Posterior cingulate gyrus (tissue), 11 donors: ENCODE results near the gene ASTN2.

Source experiments
- DNase-seq, 10 donors: peaks; one replicate each; pipeline versions ENCODE4 v3.0.0 to v3.0.0-alpha.2; 2020 to 2021; ENCODE audit warnings: mixed read lengths in 3 of 10
- intact Hi-C: fragments of 100-400 bp; cut with DNase I; formaldehyde crosslinking; loops from one replicate; pipeline ENCODE4 v1.15.1; 2023

ASTN2 gene

DNA sequence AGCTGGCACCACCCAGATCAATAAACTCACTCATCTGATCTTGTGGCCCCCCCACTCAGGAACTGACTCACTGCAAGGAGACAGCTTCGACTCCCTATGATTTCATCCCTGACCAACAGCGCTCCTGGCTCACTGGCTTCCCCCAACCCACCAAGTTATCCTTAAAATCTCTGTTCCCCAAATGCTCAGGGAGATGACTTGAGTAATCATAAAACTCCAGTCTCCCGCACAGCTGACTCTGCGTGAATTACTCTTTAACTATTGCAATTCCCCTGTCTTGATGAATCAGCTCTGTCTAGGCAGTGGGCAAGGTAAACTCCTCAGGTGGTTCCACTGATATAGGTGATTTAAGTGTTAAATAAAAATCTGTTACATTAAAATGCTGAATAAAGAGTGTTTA lies 729.7 kb downstream of the ASTN2 start:
- DNase-seq: no peak
- intact Hi-C loops: no loop called here

- no peak for DNase-seq
- intact Hi-C loops: no loop called here
Measured at GRCh38 chr9:116683535-116683934, 731.3 kb downstream of the ASTN2 start.

DNA sequence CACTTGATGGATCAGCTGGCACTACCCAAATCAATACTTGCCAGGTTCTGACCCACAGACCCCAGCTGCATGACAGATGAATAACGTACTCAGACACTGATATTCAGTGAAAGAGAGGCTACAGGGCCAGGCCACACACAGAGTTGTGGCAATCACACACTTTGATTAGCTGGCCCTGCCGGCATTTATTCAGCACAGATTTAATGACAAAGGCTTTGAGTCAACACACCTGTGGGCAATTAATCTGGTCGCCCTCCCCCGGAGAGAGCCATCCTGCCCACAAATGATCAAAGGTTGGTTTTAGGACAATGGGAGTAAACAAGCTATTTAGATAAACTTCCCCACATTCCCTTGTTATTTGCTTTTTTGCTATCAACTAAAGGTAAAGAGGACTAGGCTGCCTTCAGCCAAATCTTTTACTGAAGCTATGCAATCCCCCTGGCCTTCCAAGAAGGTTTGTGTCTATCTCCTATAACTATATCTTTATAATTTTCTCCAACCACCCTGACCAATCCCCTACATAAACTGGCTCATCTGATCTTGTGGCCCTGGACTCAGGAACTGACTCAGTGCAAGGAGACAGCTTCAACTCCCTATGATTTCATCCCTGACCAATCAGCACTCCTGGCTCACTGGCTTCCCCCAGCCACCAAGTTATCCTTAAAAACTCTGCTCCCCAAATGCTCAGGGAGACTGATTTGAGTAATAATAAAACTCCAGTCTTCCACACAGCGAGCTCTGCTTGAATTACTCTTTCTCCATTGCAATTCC lies 740.5 kb downstream of the ASTN2 start:
- intact Hi-C loops: no loop called here
- no peak for DNase-seq

DNA sequence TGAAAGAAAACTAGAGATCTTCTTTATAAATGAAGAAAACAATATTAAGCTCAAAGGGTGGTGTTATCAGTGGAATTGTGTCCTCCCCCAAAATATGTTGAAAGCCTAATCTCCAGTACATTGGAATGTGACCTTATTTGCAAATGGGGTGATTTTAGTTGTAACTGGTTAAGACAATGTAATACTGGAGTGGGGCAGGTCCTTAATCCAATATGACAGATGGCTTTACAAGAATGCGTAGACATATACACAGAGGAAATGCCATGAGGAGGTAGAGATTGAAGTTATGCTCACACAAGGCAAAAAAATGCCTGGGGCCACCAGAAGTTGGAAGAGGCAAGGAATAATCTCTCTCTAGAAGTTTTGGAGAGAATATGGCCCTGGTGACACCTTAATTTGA lies 741.5 kb downstream of the ASTN2 start:
- intact Hi-C loops: no loop called here
- no peak for DNase-seq

- intact Hi-C loops: no loop called here
- DNase-seq: no peak
Measured at GRCh38 chr9:116671605-116672004, 743.3 kb downstream of the ASTN2 start.

- no peak for DNase-seq
- intact Hi-C loops: no loop called here
Measured at GRCh38 chr9:116668970-116669695, 745.7 kb downstream of the ASTN2 start.

DNA sequence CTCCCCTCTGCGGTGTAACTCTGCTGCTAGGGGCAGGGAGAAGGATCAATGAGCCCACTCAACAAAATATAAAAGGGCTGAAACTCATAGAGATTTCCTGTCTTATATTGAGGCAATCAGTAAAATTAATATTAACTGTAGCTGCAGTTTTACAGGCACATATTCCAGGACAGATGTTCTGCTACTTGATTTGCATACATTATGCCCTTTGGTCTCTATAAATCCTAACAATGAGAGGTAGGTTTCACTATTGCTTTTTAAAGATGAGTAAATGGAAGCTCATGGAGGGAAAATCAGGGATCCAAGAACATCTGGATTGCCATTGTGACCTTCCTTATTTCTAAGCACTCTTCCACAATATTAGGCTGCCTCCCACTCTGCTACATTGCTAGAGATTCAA lies 751.3 kb downstream of the ASTN2 start:
- no peak for DNase-seq
- intact Hi-C loops: loop anchor here (5.0 kb wide), 2 partner anchors 516 to 1071 kb away; no protein-coding TSS in a partner anchor

- intact Hi-C loops: loop anchor here (5.0 kb wide), 2 partner anchors 515 to 1070 kb away; no protein-coding TSS in a partner anchor
- no peak for DNase-seq
Measured at GRCh38 chr9:116662646-116663310, 752.1 kb downstream of the ASTN2 start.

- intact Hi-C loops: loop anchor here (5.0 kb wide), 2 partner anchors 514 to 1069 kb away; no protein-coding TSS in a partner anchor
- peak in 1 of 10 donors; percentile 14 for DNase-seq
Measured at GRCh38 chr9:116661037-116661954, 753.6 kb downstream of the ASTN2 start.

DNA sequence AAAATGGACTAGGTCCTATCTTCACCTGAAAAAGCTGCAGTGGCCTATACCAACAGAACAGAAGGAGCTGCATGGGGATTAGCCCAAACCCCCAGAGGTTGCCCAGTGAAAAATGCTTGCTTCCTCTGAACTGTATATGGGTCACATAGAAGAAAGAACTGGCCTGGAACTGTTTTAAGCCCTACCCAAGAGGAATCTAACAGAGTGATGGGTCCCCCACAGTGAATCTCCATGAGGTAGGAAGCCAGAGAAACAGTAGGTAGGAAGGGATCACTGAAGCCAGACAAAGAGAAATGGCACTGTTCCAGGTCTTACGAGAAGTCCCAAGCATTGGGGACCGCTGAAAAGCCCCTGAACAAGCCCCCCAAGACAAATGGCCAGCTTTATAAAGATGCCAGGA lies 756.6 kb downstream of the ASTN2 start:
- intact Hi-C loops: no loop called here
- no peak for DNase-seq

DNA sequence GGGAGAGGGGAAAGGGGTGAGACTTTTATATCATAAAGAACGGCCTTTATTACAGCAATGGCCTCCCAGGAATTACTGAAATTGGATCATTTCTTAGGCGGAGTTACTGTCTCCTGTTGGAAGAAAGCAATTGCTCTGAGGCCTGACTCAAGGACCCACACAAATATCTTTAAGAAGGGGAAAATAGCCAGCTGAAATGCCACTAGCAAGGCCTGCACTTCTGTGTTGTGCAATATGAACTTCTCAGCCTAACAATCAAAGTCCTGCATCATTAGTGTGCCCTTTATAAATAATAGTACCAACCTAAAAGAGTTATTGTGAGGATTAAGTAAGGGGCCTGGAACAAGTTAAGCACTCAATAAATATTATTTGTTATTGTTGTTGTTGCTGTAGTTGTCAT lies 757.9 kb downstream of the ASTN2 start:
- intact Hi-C loops: no loop called here
- DNase-seq: no peak

GRCh38 chr9:116656501-116656971 lies 758.3 kb downstream of the ASTN2 start:
- intact Hi-C loops: no loop called here
- peak in 3 of 10 donors; percentile 9 to 74 (median 67) for DNase-seq

- intact Hi-C loops: no loop called here
- DNase-seq: no peak
Measured at GRCh38 chr9:116654059-116654355, 760.9 kb downstream of the ASTN2 start.

- intact Hi-C loops: no loop called here
- DNase-seq: no peak
Measured at GRCh38 chr9:116653348-116654058, 761.4 kb downstream of the ASTN2 start.

DNA sequence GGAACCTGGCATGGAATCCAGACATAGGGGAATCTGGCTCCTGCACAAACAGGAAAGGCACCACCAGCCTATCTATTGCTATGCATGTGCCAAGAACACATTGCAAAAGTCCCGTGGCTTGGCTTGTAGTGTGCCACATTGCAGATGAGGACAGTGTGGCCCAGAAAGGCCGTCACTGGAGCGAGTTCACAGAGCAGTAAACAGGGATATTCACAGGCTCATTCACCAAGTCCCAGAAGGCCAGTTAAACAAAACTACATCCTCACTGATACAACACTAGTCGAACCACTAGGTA lies 767.4 kb downstream of the ASTN2 start:
- intact Hi-C loops: loop anchor here (2.0 to 10.0 kb wide), 4 partner anchors 73 to 1055 kb away; partner anchors contain the start of gene PAPPA
- DNase-seq: peak in 2 of 10 donors; percentile 65 to 77

DNA sequence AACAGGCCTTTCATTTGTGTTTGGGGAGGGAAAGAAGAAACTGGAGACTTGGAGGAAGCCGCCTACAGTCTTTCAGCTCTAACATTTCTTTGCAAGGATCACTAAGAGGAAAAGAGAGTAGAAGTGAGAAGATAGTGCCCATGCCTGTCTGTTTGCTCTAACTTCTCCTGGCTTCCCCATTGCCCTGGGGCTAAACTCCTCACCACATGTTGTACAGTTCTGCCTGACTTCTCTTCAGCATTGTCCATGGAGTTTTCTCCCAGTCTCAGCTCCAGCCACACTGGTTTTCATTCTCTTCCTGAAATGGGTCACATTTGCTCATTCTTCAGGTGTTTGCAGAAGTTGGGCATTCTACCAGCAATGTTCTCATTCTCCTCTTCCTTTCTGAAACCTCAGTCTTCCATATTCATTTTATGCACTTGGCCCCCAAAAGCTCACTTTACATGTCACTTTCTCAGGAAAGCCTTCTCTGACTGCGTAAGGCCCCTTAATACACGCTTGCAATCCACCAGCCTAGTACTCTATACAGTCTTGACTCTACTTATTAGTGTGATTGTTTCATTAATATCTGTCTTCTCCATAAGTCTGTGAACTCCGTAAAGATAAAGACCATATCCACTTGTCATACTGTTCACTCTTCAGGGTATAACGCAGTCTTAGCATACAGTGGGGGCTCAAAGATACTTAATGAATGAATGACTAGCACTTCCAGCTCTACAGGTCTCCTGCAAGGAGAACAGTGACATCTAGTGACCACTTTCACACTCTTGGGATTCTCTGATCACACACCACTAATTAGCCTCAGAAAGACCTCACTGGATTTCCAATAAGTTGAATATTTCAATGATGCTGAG lies 768.0 kb downstream of the ASTN2 start:
- DNase-seq: no peak
- intact Hi-C loops: loop anchor here (2.0 to 10.0 kb wide), 4 partner anchors 72 to 1054 kb away; partner anchors contain the start of gene PAPPA

DNA sequence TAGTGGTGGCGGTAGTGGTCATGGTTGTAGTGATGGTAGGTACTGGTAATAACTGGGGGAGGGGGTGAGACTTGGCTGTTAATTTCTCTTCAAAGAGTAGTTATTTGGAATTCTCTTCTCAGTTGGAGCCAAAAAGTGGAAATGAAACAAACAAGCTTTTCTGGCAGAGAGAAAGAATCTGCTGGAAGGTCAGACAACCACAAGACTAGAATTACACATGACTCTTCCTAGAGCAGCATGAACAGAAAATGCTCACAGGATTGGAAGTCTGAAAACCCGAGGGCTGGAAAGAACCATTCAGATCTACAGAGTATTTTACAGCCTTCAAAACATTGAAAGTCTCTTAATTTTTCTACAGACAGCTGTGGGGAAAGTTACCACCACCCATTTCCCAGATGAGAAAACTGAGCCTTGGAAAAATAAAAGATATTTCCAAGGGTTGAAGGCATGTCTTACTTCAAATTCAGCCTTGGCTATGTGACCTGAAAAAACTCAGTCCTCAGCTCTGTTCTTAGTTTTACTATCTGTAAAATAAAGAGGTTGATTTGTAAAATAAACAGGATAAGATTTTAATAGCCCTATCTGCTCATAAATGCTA lies 770.7 kb downstream of the ASTN2 start:
- intact Hi-C loops: loop anchor here (10.0 kb wide), 2 partner anchors 69 to 759 kb away; no protein-coding TSS in a partner anchor
- DNase-seq: no peak

DNA sequence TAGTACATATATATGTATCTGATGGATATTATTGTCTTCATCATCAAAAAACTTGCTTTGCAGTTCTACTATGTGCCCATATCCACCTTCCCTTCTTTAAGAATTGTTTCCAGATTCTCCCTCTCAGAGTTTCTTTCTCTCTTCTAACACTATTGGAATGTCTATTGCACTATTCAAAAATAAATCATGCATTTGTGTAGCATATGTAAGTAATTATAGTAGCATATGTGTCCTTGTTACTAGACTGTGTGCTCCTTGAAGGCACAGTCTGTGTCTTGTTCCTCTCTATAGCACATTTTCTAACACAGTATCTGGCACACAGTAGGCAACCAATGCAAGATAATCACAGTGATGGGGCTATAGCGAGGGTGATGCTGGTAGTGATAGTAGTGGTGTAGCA lies 771.2 kb downstream of the ASTN2 start:
- intact Hi-C loops: loop anchor here (10.0 kb wide), 2 partner anchors 69 to 759 kb away; no protein-coding TSS in a partner anchor
- DNase-seq: no peak
